Breast epithelium (tissue), 3 donors: ENCODE results near the gene FABP7.

Experiments
- CTCF ChIP-seq, 3 donors: fragments of 450-650 bp; IDR thresholded peaks; one replicate each; pipeline ENCODE4 v1.5.1; 2016 to 2017; ENCODE audit warnings: antibody characterized with exemption in 3 of 3, mild to moderate bottlenecking in 3 of 3, moderate library complexity in 3 of 3
- POLR2A ChIP-seq: fragments of 450-650 bp; IDR thresholded peaks from one replicate; pipeline ENCODE4 v1.6.1; 2016; ENCODE audit warnings: antibody characterized with exemption, mild to moderate bottlenecking, moderate library complexity

- TF ChIP-seq CTCF (IDR thresholded peaks at IDR 0.05) (no peak), POLR2A (no peak)
Observed at GRCh38 chr6:122766256-122766655, 13.3 kb upstream of the FABP7 start.
